B cell (primary cell): ENCODE results near the gene MAD2L2.

Source experiments
- EZH2 ChIP-seq: IDR thresholded peaks from 2 replicates; pipeline ENCODE4 v1.6.1; 2012; ENCODE audit warnings: borderline replicate concordance, low read depth, mild to moderate bottlenecking, moderate library complexity, low read length; ENCODE audit not compliant: insufficient read depth, poor library complexity, severe bottlenecking
- TF ChIP-seq, protein P1 (sequence below): fragments of 200-600 bp; IDR thresholded peaks from one replicate; pipeline ENCODE4 v1.8.0; 2022; ENCODE audit warnings: antibody characterized with exemption, mild to moderate bottlenecking

DNA sequence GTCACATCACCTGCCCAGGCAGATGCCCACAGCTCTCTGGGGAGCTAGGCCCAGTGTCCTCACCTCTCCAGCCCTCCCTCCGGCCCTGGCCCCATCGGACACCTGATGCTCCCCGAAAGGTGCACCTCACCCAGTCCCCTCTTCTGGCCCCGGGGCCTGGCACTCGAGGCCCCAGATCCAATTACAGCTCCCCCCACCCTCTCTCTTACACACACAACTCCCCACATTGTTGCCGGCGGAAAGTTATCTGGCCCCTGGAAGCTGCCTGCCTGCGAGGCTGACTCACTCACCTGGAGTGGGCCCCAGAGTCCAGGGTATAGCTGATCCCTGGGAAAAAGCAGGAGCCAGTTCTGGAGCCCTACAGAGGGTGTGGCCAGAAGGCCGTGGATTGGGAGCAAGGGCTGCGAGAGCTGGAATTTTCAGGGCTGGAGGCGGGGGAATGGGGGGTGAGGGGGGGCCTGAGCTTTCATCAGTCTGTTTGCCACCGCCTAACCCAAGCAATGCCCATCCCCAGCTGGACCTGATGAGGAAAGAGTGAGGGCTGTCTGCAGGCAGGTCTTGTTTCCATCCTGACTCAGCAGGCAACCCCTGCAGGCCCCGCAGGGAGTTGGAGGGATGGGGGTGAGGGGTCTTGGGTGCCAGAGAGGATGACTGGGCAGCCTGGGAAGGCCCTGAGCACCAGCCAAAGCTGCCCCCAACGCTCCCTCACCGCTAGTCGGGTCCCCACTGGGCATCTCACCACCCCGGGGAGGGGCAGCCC, 27.7 kb downstream of the MAD2L2 start:
- TF ChIP-seq, protein P1, sequence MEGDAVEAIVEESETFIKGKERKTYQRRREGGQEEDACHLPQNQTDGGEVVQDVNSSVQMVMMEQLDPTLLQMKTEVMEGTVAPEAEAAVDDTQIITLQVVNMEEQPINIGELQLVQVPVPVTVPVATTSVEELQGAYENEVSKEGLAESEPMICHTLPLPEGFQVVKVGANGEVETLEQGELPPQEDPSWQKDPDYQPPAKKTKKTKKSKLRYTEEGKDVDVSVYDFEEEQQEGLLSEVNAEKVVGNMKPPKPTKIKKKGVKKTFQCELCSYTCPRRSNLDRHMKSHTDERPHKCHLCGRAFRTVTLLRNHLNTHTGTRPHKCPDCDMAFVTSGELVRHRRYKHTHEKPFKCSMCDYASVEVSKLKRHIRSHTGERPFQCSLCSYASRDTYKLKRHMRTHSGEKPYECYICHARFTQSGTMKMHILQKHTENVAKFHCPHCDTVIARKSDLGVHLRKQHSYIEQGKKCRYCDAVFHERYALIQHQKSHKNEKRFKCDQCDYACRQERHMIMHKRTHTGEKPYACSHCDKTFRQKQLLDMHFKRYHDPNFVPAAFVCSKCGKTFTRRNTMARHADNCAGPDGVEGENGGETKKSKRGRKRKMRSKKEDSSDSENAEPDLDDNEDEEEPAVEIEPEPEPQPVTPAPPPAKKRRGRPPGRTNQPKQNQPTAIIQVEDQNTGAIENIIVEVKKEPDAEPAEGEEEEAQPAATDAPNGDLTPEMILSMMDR: no peak
- no peak for TF ChIP-seq EZH2
